ENCODE data around the gene TBCE. TPM values are rescaled to one million over a fixed set of nuclear protein-coding genes. Genes with fewer than 3 reads are reported as not detected.
"Not testable (repeated sequence)": the region's sequence is repeated elsewhere in the genome, so short reads cannot be mapped to it uniquely, and the experiment has no call there.

Gene TBCE
- total RNA-seq, 1 donor: 5.0 TPM

- not testable (repeated sequence) for H3K27me3 ChIP-seq (ENCODE audit: insufficient read depth, low read length); H3K9me3 ChIP-seq (ENCODE audit: low read depth, low read length); H3K4me1 ChIP-seq (ENCODE audit: insufficient read depth, low read length)
Measured at GRCh38 chr1:235381955-235382739, 14.9 kb downstream of the TBCE start.

GRCh38 chr1:235385633-235386032, 18.4 kb downstream of the TBCE start:
- H3K4me1 ChIP-seq (ENCODE audit: insufficient read depth, low read length); H3K9me3 ChIP-seq (ENCODE audit: low read depth, low read length); H3K4me3 ChIP-seq (ENCODE audit: low read length); H3K27me3 ChIP-seq (ENCODE audit: insufficient read depth, low read length): not testable (repeated sequence)

More at GRCh38 chr1:235381955-235382739, 14.9 kb downstream of the TBCE start:
- H3K4me3 ChIP-seq (ENCODE audit: low read length): not testable (repeated sequence)

- H3K4me1 ChIP-seq (ENCODE audit: insufficient read depth, low read length): no peaks in the 10 kb centered on the region
- H3K27me3 ChIP-seq (ENCODE audit: insufficient read depth, low read length): no peaks in the 10 kb centered on the region
- no peak overlapping the region for H3K4me3 ChIP-seq (ENCODE audit: low read length)
- H3K9me3 ChIP-seq (ENCODE audit: low read depth, low read length): no peaks in the 10 kb centered on the region
Measured at GRCh38 chr1:235391874-235392273, 24.6 kb downstream of the TBCE start.

GRCh38 chr1:235397733-235398132, 30.5 kb downstream of the TBCE start:
- Histone ChIP-seq H3K27me3 (ENCODE audit: insufficient read depth, low read length) (no peaks in the 10 kb centered on the region), H3K4me3 (ENCODE audit: low read length) (no peak overlapping the region), H3K4me1 (ENCODE audit: insufficient read depth, low read length) (no peaks in the 10 kb centered on the region), H3K9me3 (ENCODE audit: low read depth, low read length) (no peaks in the 10 kb centered on the region)

- no peaks in the 10 kb centered on the region for H3K4me1 ChIP-seq (ENCODE audit: insufficient read depth, low read length)
- H3K27me3 ChIP-seq (ENCODE audit: insufficient read depth, low read length): no peaks in the 10 kb centered on the region
- H3K9me3 ChIP-seq (ENCODE audit: low read depth, low read length): no peaks in the 10 kb centered on the region
- no peak overlapping the region for H3K4me3 ChIP-seq (ENCODE audit: low read length)
Measured at GRCh38 chr1:235399661-235400060, 32.4 kb downstream of the TBCE start.

- Histone ChIP-seq H3K4me1 (ENCODE audit: insufficient read depth, low read length) (no peaks in the 10 kb centered on the region), H3K27me3 (ENCODE audit: insufficient read depth, low read length) (no peaks in the 10 kb centered on the region), H3K4me3 (ENCODE audit: low read length) (no peak overlapping the region), H3K9me3 (ENCODE audit: low read depth, low read length) (no peaks in the 10 kb centered on the region)
Measured at GRCh38 chr1:235401251-235401650, 34.0 kb downstream of the TBCE start.

GRCh38 chr1:235402457-235403200, 35.4 kb downstream of the TBCE start:
- no peaks in the 10 kb centered on the region for H3K27me3 ChIP-seq (ENCODE audit: insufficient read depth, low read length)
- no peaks in the 10 kb centered on the region for H3K4me1 ChIP-seq (ENCODE audit: insufficient read depth, low read length)
- no peaks in the 10 kb centered on the region for H3K9me3 ChIP-seq (ENCODE audit: low read depth, low read length)
- no peak overlapping the region for H3K4me3 ChIP-seq (ENCODE audit: low read length)

- no peaks in the 10 kb centered on the region for H3K4me1 ChIP-seq (ENCODE audit: insufficient read depth, low read length)
- no peaks in the 10 kb centered on the region for H3K9me3 ChIP-seq (ENCODE audit: low read depth, low read length)
- H3K27me3 ChIP-seq (ENCODE audit: insufficient read depth, low read length): no peaks in the 10 kb centered on the region
- no peak overlapping the region for H3K4me3 ChIP-seq (ENCODE audit: low read length)
Measured at GRCh38 chr1:235403593-235403992, 36.4 kb downstream of the TBCE start.

GRCh38 chr1:235404190-235404589, 37.0 kb downstream of the TBCE start:
- Histone ChIP-seq H3K4me1 (ENCODE audit: insufficient read depth, low read length) (no peaks in the 10 kb centered on the region), H3K9me3 (ENCODE audit: low read depth, low read length) (no peaks in the 10 kb centered on the region), H3K27me3 (ENCODE audit: insufficient read depth, low read length) (no peaks in the 10 kb centered on the region), H3K4me3 (ENCODE audit: low read length) (no peak overlapping the region)

GRCh38 chr1:235407419-235407818, 40.2 kb downstream of the TBCE start:
- H3K9me3 ChIP-seq (ENCODE audit: low read depth, low read length): no peaks in the 10 kb centered on the region
- no peak overlapping the region for H3K4me3 ChIP-seq (ENCODE audit: low read length)

GRCh38 chr1:235408503-235408960, 41.3 kb downstream of the TBCE start:
- Histone ChIP-seq H3K9me3 (ENCODE audit: low read depth, low read length) (no peaks in the 10 kb centered on the region), H3K4me3 (ENCODE audit: low read length) (no peak overlapping the region), H3K4me1 (ENCODE audit: insufficient read depth, low read length) (no peaks in the 10 kb centered on the region), H3K27me3 (ENCODE audit: insufficient read depth, low read length) (no peaks in the 10 kb centered on the region)

More at GRCh38 chr1:235407419-235407818, 40.2 kb downstream of the TBCE start:
- no peaks in the 10 kb centered on the region for H3K4me1 ChIP-seq (ENCODE audit: insufficient read depth, low read length)
- H3K27me3 ChIP-seq (ENCODE audit: insufficient read depth, low read length): no peaks in the 10 kb centered on the region

- Histone ChIP-seq H3K27me3 (ENCODE audit: insufficient read depth, low read length) (no peaks in the 10 kb centered on the region), H3K4me3 (ENCODE audit: low read length) (no peak overlapping the region), H3K4me1 (ENCODE audit: insufficient read depth, low read length) (no peaks in the 10 kb centered on the region), H3K9me3 (ENCODE audit: low read depth, low read length) (no peaks in the 10 kb centered on the region)
Measured at GRCh38 chr1:235409042-235409820, 42.0 kb downstream of the TBCE start.

- no peaks in the 10 kb centered on the region for H3K9me3 ChIP-seq (ENCODE audit: low read depth, low read length)
Measured at GRCh38 chr1:235410467-235410866, 43.2 kb downstream of the TBCE start.

GRCh38 chr1:235411489-235412486, 44.6 kb downstream of the TBCE start:
- H3K4me1 ChIP-seq (ENCODE audit: insufficient read depth, low read length): no peaks in the 10 kb centered on the region
- H3K4me3 ChIP-seq (ENCODE audit: low read length): no peak overlapping the region
- no peaks in the 10 kb centered on the region for H3K9me3 ChIP-seq (ENCODE audit: low read depth, low read length)
- H3K27me3 ChIP-seq (ENCODE audit: insufficient read depth, low read length): no peaks in the 10 kb centered on the region

More at GRCh38 chr1:235410467-235410866, 43.2 kb downstream of the TBCE start:
- no peaks in the 10 kb centered on the region for H3K27me3 ChIP-seq (ENCODE audit: insufficient read depth, low read length)
- no peak overlapping the region for H3K4me3 ChIP-seq (ENCODE audit: low read length)
- H3K4me1 ChIP-seq (ENCODE audit: insufficient read depth, low read length): no peaks in the 10 kb centered on the region

All from mononuclear cell (primary cell).